ENCODE data around the gene KATNAL1. TPM values are rescaled to one million over a fixed set of nuclear protein-coding genes. Genes with fewer than 3 reads are reported as not detected.

The KATNAL1 gene
- total RNA-seq, 2 donors from 2014 or later, result 13.7 to 19.1 TPM

Other genes with a start within 250 kb of the KATNAL1 start
- 1 to 10 TPM in 1 of 2 donors, not detected in 1; 1.1 TPM for gene UBE2L5, start 114.9 kb upstream of the KATNAL1 start, total RNA-seq
- 100 to 1,000 TPM; 188 to 369 TPM for gene HMGB1, start 158.4 kb upstream of the KATNAL1 start, total RNA-seq

Data from thoracic aorta (tissue), 2 donors.